ENCODE data around the gene TFEC.
"Not testable (repeated sequence)": the region's sequence is repeated elsewhere in the genome, so short reads cannot be mapped to it uniquely, and the experiment has no call there.

Gene TFEC, protein sequence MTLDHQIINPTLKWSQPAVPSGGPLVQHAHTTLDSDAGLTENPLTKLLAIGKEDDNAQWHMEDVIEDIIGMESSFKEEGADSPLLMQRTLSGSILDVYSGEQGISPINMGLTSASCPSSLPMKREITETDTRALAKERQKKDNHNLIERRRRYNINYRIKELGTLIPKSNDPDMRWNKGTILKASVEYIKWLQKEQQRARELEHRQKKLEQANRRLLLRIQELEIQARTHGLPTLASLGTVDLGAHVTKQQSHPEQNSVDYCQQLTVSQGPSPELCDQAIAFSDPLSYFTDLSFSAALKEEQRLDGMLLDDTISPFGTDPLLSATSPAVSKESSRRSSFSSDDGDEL

DNA sequence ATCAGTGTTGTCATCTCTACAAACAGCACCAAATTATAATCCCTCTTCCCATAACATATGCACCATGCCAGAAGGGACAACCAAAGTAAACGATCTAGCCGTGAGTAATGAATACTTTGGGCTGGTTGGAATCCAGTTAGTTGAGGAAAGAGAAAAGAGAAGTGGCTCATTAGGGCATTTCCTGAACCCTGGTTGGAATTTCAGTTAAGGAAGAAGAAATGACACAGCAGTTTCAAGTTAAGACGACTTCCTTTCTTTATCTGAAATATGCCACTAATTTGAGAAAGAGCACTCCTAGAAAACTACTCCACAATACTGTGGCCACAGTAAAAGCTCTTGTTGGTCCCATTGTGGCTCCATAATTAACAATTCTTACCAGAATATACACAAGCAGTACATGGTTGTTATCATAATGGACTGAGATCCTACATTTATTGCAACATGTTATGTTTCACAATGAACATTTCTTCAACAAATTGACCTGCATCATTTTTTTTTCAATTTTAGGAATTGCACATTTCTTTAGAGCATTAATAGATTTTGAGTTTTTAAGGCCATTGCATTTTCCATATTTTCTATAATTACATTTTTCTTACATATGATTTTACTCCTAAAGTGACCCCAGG, at the start of gene TFEC:
Gene TFEC (minus strand): TSS at position 113 of the 626 bp plus-strand sequence. CDS start 46,322 bp downstream, outside the sequence.
- in situ Hi-C loops (cut with HindIII; ENCODE audit: low sequenced_read_pairs) = no loop called here
- TF ChIP-seq, protein P1, sequence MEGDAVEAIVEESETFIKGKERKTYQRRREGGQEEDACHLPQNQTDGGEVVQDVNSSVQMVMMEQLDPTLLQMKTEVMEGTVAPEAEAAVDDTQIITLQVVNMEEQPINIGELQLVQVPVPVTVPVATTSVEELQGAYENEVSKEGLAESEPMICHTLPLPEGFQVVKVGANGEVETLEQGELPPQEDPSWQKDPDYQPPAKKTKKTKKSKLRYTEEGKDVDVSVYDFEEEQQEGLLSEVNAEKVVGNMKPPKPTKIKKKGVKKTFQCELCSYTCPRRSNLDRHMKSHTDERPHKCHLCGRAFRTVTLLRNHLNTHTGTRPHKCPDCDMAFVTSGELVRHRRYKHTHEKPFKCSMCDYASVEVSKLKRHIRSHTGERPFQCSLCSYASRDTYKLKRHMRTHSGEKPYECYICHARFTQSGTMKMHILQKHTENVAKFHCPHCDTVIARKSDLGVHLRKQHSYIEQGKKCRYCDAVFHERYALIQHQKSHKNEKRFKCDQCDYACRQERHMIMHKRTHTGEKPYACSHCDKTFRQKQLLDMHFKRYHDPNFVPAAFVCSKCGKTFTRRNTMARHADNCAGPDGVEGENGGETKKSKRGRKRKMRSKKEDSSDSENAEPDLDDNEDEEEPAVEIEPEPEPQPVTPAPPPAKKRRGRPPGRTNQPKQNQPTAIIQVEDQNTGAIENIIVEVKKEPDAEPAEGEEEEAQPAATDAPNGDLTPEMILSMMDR (IDR thresholded peaks at IDR 0.05; ENCODE audit: low read depth, low read length) = no peak
- peak; percentile 22 for DNase-seq (ENCODE audit: low read depth, low spot score)
- H3K4me3 ChIP-seq (ENCODE audit: low read depth, low read length) = no peak within 1 kb of the TSS

DNA sequence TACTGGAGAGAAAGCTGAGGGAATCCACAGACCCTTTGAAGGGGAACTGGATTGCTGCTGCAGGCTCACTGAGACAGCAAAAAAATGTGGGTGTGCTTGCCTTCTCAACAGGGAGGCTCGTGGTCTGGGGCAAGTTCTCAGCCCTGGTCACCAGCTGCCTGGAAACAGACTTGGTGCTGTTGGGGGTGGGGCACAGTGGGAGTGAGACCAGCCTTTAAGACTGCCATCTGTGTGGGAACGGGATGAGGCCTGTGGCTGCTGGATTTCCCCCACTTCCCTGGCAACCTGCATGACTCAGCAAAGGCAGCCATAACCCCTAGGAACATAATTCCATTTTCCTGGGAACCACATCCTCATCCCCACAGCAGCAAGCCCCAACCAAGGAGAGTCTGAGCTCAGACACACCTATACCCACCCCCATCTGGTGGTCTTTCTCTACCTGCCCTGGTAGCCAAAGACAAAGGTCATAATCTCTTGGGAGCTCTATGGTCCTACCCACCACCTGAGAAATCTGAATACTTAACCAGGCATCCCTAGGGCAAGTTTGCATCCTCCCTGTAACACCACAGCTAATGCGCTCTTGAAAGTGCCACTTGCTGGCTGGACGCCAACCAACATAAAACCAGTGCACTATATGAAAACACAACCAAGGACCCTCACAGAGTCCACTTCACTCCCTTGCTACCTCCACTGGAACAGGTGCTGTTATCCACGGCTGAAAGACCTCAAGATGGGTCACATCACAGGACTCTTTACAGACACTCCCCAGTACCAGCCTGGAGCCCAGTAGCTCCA, 45.0 kb upstream of the TFEC start:
- no peak overlapping the region for H3K4me3 ChIP-seq (ENCODE audit: low read depth, low read length)
- in situ Hi-C loops (cut with HindIII; ENCODE audit: low sequenced_read_pairs) = no loop called here
- TF ChIP-seq, protein P1 (IDR thresholded peaks at IDR 0.05; ENCODE audit: low read depth, low read length) = no peak
- DNase-seq (ENCODE audit: low read depth, low spot score) = peak; percentile 45

DNA sequence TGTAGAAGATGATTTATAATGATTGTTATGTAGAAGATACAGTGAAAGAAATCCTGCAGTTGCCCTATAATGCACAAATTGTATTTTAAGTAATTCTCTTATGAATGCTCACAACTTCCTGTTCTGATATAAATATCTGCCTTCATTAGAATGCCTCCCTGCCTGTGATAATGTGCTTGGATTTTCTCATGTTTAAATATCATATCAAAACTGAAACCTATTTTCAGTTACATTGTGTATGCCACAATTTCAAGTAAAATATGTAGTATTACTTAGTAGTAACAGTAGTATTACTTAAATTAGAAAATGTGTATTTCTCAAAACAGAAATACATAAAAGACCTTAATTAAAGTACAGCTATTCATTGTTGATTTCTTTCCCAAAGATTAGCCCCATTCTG, 41.1 kb upstream of the TFEC start:
- TF ChIP-seq, protein P1 (IDR thresholded peaks at IDR 0.05; ENCODE audit: low read depth, low read length) = no peak
- in situ Hi-C loops (cut with HindIII; ENCODE audit: low sequenced_read_pairs) = no loop called here
- DNase-seq (ENCODE audit: low read depth, low spot score) = no peak
- H3K4me3 ChIP-seq (ENCODE audit: low read depth, low read length) = no peak overlapping the region

DNA sequence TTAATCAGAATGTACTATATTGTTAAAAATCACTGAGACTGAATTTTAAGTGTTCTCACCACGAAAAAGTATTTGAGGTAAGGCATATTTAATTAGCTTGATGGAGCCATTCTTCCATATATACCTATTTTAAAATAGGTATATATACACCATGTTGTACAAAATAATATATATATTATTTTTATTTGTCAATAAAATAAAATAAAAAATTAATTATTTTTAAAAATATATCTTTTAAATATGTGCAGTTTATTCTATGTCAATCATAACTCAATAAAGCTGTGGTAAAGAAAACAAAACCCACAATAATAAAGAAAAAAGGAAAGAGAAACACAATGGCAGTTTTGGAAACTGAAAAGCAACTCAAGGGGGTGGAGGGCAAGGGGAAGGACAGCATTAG, 33.6 kb upstream of the TFEC start:
- no peak overlapping the region for H3K4me3 ChIP-seq (ENCODE audit: low read depth, low read length)
- no peak for DNase-seq (ENCODE audit: low read depth, low spot score)
- in situ Hi-C loops (cut with HindIII; ENCODE audit: low sequenced_read_pairs) = no loop called here
- TF ChIP-seq, protein P1 (IDR thresholded peaks at IDR 0.05; ENCODE audit: low read depth, low read length) = no peak

DNA sequence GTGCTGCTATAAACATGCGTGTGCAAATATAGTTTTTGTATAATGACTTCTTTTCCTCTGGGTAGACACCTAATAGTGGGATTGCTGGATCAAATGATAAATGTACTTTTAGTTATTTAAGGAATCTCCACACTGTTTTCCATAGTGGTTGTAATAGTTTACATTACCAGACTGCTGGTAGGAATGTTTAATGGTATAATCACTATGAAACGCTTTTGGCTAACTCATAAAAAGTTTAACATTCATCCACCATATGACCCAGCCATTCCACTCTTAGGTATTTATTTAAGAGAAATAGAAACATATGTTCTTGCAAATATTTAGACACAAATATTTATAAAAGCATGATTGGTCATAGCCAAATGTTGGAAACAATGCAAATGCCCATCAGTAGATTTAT, 32.1 kb upstream of the TFEC start:
- in situ Hi-C loops (cut with HindIII; ENCODE audit: low sequenced_read_pairs) = no loop called here
- no peak for DNase-seq (ENCODE audit: low read depth, low spot score)
- H3K4me3 ChIP-seq (ENCODE audit: low read depth, low read length) = no peak overlapping the region
- TF ChIP-seq, protein P1 (IDR thresholded peaks at IDR 0.05; ENCODE audit: low read depth, low read length) = no peak

DNA sequence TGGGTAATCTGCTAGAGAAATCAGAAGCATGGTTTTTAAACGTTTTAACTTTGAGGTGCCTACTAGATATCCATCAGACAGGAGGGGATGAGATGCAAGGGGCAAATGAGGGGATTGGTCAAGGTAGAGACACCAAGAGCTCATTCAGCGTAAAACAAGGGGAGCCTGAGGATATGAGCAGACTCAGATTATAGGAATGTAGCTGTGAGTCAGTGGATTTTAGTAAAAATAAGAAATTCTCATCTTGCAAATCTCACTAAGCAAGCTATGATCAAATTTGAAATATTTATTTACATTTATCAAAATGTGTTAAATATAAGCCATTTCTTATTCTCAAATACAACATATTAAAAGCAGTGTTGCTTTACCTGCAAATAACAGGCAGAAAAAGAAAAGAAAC, 21.4 kb upstream of the TFEC start:
- TF ChIP-seq, protein P1 (IDR thresholded peaks at IDR 0.05; ENCODE audit: low read depth, low read length) = no peak
- in situ Hi-C loops (cut with HindIII; ENCODE audit: low sequenced_read_pairs) = no loop called here
- no peak overlapping the region for H3K4me3 ChIP-seq (ENCODE audit: low read depth, low read length)
- peak; percentile 7 for DNase-seq (ENCODE audit: low read depth, low spot score)

DNA sequence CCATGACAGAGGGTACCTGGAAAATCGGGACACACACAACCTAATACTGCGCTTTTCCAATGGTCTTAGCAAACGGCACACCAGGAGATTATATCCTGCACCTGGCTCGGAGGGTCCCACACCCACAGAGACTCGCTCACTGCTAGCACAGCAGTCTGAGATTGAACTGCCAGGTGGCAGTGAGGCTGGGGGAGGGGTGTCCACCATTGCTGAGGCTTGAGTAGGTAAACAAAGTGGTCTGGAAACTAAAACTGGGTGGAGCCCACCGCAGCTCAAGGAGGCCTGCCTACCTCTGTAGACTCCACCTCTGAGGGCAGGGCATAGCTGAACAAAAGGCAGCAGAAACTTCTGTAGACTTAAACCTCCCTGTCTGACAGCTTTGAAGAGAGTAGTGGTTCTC, 16.7 kb upstream of the TFEC start:
- DNase-seq (ENCODE audit: low read depth, low spot score); in situ Hi-C loops (cut with HindIII; ENCODE audit: low sequenced_read_pairs): not testable (repeated sequence)

More for the DNA sequence above, 16.7 kb upstream of the TFEC start:
- not testable (repeated sequence) for H3K4me3 ChIP-seq (ENCODE audit: low read depth, low read length)

All from astrocyte of the spinal cord (primary cell).